ENCODE results near the gene PMAIP1.

DNA sequence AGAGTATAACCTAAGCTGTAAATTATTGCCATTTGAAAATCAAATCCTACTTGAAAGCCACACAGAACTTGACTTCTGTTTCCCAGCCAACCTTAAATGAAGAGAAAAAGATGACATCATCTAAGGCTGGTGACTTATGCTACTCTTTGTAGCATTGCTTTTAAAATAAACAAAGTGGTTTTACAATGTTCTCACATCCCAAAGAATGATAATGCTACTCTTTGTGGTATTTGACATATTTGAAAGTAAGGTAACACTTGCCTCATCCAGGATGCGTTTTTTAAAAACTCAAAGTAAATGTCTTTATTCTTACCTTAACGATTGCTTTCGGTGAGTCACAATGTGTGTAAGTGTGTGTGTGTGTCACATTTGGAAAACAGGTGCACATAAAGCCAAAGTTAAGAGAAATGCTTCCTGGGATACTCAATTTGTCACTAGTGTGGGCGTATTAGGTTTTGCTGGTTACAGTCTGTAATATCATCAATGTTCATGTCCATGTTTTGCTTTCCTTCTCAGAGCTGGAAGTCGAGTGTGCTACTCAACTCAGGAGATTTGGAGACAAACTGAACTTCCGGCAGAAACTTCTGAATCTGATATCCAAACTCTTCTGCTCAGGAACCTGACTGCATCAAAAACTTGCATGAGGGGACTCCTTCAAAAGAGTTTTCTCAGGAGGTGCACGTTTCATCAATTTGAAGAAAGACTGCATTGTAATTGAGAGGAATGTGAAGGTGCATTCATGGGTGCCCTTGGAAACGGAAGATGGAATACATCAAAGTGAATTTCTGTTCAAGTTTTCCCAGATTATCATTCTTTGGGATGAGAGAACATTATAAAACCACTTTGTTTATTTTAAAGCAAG lies 2.6 kb downstream of the PMAIP1 start:
- TF ChIP-seq JUNB (CRISPR knock-in tag; conservative IDR thresholded peaks at IDR 0.05) (no peak), CREM (IDR thresholded peaks at IDR 0.05; ENCODE audit: low read depth) (no peak), PTBP1 (IDR thresholded peaks at IDR 0.05; ENCODE audit: low read depth, low read length) (no peak), CBX3 (IDR thresholded peaks at IDR 0.05; ENCODE audit: borderline replicate concordance in 1 of 2, low read length in 2 of 2) (no peak)
